HG02759 (cell line): ENCODE results near the gene PGLYRP3.

Experiments
- ATAC-seq: cut with Tn5 transposase; IDR thresholded peaks from one replicate; pipeline ENCODE4 v1.9.1; 2021; ENCODE audit warnings: mild to moderate bottlenecking, moderate library complexity; ENCODE audit not compliant: unreplicated experiment

The PGLYRP3 gene

DNA sequence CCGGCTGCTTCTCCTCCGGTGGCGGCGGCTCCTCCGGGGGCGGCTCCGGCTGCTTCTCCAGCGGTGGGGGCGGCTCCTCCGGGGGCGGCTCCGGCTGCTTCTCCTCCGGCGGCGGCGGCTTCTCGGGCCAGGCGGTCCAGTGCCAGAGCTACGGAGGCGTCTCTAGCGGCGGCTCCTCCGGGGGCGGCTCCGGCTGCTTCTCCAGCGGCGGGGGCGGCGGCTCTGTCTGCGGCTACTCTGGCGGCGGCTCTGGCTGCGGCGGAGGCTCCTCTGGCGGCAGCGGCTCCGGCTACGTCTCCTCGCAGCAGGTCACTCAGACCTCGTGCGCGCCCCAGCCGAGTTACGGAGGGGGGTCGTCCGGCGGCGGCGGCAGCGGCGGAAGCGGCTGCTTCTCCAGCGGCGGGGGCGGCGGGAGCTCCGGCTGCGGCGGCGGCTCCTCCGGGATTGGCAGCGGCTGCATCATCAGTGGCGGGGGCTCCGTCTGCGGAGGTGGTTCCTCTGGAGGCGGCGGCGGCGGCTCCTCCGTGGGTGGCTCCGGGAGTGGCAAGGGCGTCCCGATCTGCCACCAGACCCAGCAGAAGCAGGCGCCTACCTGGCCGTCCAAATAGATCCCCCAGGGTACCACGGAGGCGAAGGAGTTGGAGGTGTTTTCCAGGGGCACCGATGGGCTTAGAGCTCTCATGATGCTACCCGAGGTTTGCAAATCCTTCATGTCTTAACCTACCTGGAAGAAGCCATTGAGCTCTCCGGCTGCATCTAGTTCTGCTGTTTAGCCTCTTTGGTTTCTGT, 51.3 kb downstream of the PGLYRP3 start:
- no peak for ATAC-seq

GRCh38 chr1:153260585-153261280, 52.0 kb downstream of the PGLYRP3 start:
- ATAC-seq = peak; percentile 34

GRCh38 chr1:153259387-153259786, 53.4 kb downstream of the PGLYRP3 start, which contains the start of gene LORICRIN:
TSS of gene LORICRIN (plus strand) at chr1:153259687. CDS start at chr1:153260950, 1,263 bp downstream.
- ATAC-seq = no peak

DNA sequence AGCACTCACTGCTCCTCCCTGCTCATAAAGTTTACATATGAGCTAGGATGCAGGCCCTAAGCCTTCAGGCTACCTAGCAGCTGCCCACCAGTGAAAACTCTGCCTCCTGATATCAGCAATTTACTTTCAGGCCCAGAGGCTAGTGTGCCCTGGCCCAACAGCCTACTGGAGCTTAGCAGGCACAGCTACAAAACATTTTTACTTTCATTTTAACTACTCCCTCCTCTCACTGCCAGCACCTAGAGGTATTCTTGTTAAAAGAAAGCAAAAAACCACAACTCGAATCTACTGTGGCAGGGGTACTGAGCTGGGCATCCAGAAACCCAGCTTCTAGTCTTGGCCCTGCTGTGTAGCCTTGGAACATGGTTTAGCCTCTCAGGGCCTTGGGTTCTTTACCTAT, 59.1 kb downstream of the PGLYRP3 start:
- no peak for ATAC-seq

DNA sequence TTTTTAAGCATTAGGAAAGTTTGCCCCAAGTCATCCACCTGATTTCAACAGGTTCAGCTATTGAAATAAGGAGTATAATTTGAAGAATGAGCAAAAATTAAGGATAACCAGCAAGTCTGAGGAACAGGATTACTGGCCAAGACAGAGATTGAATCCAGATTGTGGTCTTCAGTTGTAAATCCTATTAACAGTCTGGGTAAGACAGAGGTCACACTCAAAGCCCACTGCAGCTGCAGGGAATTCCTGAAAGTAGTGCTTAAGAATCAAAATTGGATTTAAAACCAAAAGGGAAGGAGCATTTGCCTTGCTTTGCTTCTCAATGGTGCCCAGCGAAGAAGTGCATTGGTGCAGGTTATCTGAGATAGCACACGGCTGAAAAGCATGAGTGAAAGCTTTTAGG, 59.7 kb downstream of the PGLYRP3 start:
- ATAC-seq = no peak

DNA sequence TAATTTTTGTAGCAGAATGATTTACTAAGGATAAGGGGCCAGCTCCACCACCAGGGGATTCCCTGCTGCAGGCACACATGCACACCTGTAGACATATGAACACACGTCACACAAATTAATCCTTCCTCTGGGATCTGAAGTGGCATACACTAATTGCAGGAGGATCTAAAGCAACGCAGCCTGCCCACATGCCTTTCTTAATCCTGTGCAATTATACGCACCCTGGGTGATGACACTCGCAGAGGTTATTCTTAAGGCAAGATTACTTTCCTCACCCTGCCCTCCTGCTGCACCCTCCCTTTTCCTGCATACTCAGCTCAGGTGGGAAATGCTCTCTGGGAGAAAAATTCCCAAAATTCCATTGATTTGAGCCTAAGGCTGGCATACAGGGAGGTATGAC, 60.8 kb downstream of the PGLYRP3 start:
- ATAC-seq = no peak

DNA sequence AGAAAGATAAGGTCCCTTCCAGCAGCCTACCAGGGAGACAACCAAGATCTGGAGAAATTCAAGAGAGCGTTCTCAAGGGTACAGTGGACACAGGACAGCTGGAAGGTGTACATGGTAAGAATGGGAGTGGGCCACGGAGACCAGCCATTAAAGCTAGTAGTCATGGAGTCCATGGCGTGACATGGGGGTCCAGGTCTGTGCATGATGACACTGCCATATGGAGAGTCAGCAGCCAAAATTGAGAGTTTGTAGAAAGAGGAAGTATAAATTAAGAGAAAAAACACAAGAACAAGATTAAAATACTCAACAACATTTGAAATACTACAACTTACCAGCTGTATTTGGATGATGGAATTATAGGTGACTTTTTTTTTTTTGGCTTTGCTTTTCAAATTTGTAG, 61.2 kb downstream of the PGLYRP3 start:
- no peak for ATAC-seq

- ATAC-seq = no peak
Measured at GRCh38 chr1:153251087-153251486, 61.7 kb downstream of the PGLYRP3 start.

- ATAC-seq = no peak
Measured at GRCh38 chr1:153250166-153250565, 62.6 kb downstream of the PGLYRP3 start.

- ATAC-seq = no peak
Measured at GRCh38 chr1:153248176-153248879, 64.4 kb downstream of the PGLYRP3 start.
